Motor neuron (in vitro differentiated cells): ENCODE results near the gene PRKCB. TPM values are rescaled to one million over a fixed set of nuclear protein-coding genes. Genes with fewer than 3 reads are reported as not detected.
"Not testable (repeated sequence)": the region's sequence is repeated elsewhere in the genome, so short reads cannot be mapped to it uniquely, and the experiment has no call there.

Experiments
- ATAC-seq, 8 experiments: fragments of 200-7000 bp; cut with Tn5 transposase; replicated peaks in 6 of 8; 2 replicates each; pipeline ENCODE4 v1.8.0; 2021; ENCODE audit warnings: mild to moderate bottlenecking in 8 of 8, moderate library complexity in 8 of 8
- H3K27ac ChIP-seq, 2 donors: fragments of 250-450 bp; sonication (Bioruptor Pico); 2 replicates each; pipeline ENCODE4 v1.9.0; 2021; ENCODE audit warnings: antibody characterized with exemption in 2 of 2, mild to moderate bottlenecking in 2 of 2, moderate library complexity in 1 of 2
- H3K4me1 ChIP-seq, 2 donors: fragments of 250-450 bp; sonication (Bioruptor Pico); replicated peaks in 1 of 2; 2 replicates each; pipeline ENCODE4 v1.6.1; 2021; ENCODE audit warnings: antibody characterized with exemption in 2 of 2, mild to moderate bottlenecking in 2 of 2, moderate library complexity in 1 of 2
- H3K4me3 ChIP-seq, 5 donors: fragments of 250-450 bp; sonication (Bioruptor Pico); 2 replicates each; pipeline ENCODE4 v1.9.0; 2021; ENCODE audit warnings: antibody characterized with exemption in 5 of 5, mild to moderate bottlenecking in 5 of 5, moderate library complexity in 4 of 5
- WGBS, 10 experiments: fragments of 450-650 bp; shearing (Covaris generic); methylation state at CpG; one replicate each; pipeline ENCODE4 v1.0.0; 2022; 5-methylcytosine and 5-hydroxymethylcytosine counted together
- in situ Hi-C, 9 experiments: fragments of 400-800 bp; cut with MboI; loops; one replicate each; pipeline ENCODE4 v1.15.0; 2021; ENCODE audit warnings: low sequenced_read_pairs in 9 of 9, low pct_unique_long_range_greater_than_20kb in 2 of 9; ENCODE audit not compliant: unreplicated experiment in 9 of 9
- total RNA-seq, 8 experiments: library from RNA; unstranded; fragments of 300-600 nt; gene quantifications; 2 replicates each; pipeline versions ENCODE4 v1.2.3 to v1.2.4, GENCODE V29; 2022

The PRKCB gene
- total RNA-seq, 8 experiments from 2014 or later: 0.10 to 21.0 (median 4.8) TPM

- Histone ChIP-seq H3K4me3 (no peak overlapping the region), H3K27ac (no peak overlapping the region), H3K4me1 (no peaks in the 10 kb centered on the region)
- in situ Hi-C loops: no loop called here
- no peak for ATAC-seq
- WGBS, 10 experiments: 17 to 100% (median 88%) methylated on average over 1 to 2 of the region's 2 CpGs; no CpG with 5 or more reads in 6 of the 10 experiments
Observed at GRCh38 chr16:24101431-24101830, 265.6 kb downstream of the PRKCB start.

- Histone ChIP-seq H3K4me1 (no peaks in the 10 kb centered on the region), H3K4me3 (no peak overlapping the region), H3K27ac (no peak overlapping the region)
- 0 to 92% (median 55%) methylated on average over 2 to 4 of the region's 4 CpGs for WGBS, 10 experiments
- no peak for ATAC-seq
- in situ Hi-C loops: no loop called here
Observed at GRCh38 chr16:24102209-24102660, 266.5 kb downstream of the PRKCB start.

- H3K27ac ChIP-seq, ATAC-seq, H3K4me1 ChIP-seq, H3K4me3 ChIP-seq, in situ Hi-C loops: not testable (repeated sequence)
- WGBS, 10 experiments: no CpG with 5 or more reads among the region's 2 CpGs
Observed at GRCh38 chr16:24105471-24105870, 269.7 kb downstream of the PRKCB start.

- ATAC-seq, H3K4me3 ChIP-seq, H3K27ac ChIP-seq, H3K4me1 ChIP-seq, in situ Hi-C loops: not testable (repeated sequence)
- 6 to 91% (median 72%) methylated on average over 1 of the region's 1 CpG for WGBS, 10 experiments
Observed at GRCh38 chr16:24108090-24108489, 272.3 kb downstream of the PRKCB start.

GRCh38 chr16:24111724-24112302 lies 276.0 kb downstream of the PRKCB start:
- in situ Hi-C loops: no loop called here
- ATAC-seq: no peak
- 44 to 100% (median 92%) methylated on average over 1 to 3 of the region's 3 CpGs; no CpG with 5 or more reads in 1 of the 10 experiments for WGBS, 10 experiments
- H3K4me1 ChIP-seq: no peaks in the 10 kb centered on the region
- no peak overlapping the region for H3K27ac ChIP-seq
- H3K4me3 ChIP-seq: no peak overlapping the region

- ATAC-seq: no peak
- Histone ChIP-seq H3K4me3 (no peak overlapping the region), H3K27ac (no peak overlapping the region), H3K4me1 (no peaks in the 10 kb centered on the region)
- in situ Hi-C loops: no loop called here
- 0 to 83% (median 68%) methylated on average over 1 to 2 of the region's 2 CpGs for WGBS, 10 experiments
Observed at GRCh38 chr16:24113115-24113745, 277.4 kb downstream of the PRKCB start.

GRCh38 chr16:24114876-24115275 lies 279.1 kb downstream of the PRKCB start:
- Histone ChIP-seq H3K4me3 (no peak overlapping the region), H3K27ac (no peak overlapping the region), H3K4me1 (no peaks in the 10 kb centered on the region)
- no peak for ATAC-seq
- in situ Hi-C loops: no loop called here
- 0 to 100% (median 59%) methylated on average over 1 to 2 of the region's 2 CpGs for WGBS, 10 experiments

GRCh38 chr16:24116046-24116776 lies 280.4 kb downstream of the PRKCB start:
- in situ Hi-C loops: no loop called here
- H3K4me1 ChIP-seq: no peaks in the 10 kb centered on the region
- no peak for ATAC-seq
- WGBS, 10 experiments: 29 to 100% (median 93%) methylated on average over 2 to 8 of the region's 10 CpGs; no CpG with 5 or more reads in 4 of the 10 experiments
- no peak overlapping the region for H3K4me3 ChIP-seq
- H3K27ac ChIP-seq: no peak overlapping the region

- no peaks in the 10 kb centered on the region for H3K4me1 ChIP-seq
- no peak overlapping the region for H3K4me3 ChIP-seq
- ATAC-seq: no peak
- H3K27ac ChIP-seq: no peak overlapping the region
- 13 to 91% (median 70%) methylated on average over 5 to 8 of the region's 9 CpGs for WGBS, 10 experiments
- in situ Hi-C loops: no loop called here
Observed at GRCh38 chr16:24116989-24117388, 281.2 kb downstream of the PRKCB start.

GRCh38 chr16:24117680-24118079 lies 281.9 kb downstream of the PRKCB start:
- ATAC-seq: no peak
- H3K27ac ChIP-seq: no peak overlapping the region
- in situ Hi-C loops: no loop called here
- 5 to 85% (median 47%) methylated on average over 2 to 6 of the region's 8 CpGs; no CpG with 5 or more reads in 5 of the 10 experiments for WGBS, 10 experiments
- H3K4me1 ChIP-seq: no peaks in the 10 kb centered on the region
- no peak overlapping the region for H3K4me3 ChIP-seq

- H3K4me1 ChIP-seq: no peaks in the 10 kb centered on the region
- H3K4me3 ChIP-seq: no peak overlapping the region
- no peak overlapping the region for H3K27ac ChIP-seq
- WGBS, 10 experiments: 0 to 80% (median 27%) methylated on average over 1 to 5 of the region's 7 CpGs; no CpG with 5 or more reads in 2 of the 10 experiments
- in situ Hi-C loops: no loop called here
- no peak for ATAC-seq
Observed at GRCh38 chr16:24118126-24118821, 282.5 kb downstream of the PRKCB start.

GRCh38 chr16:24119807-24120206 lies 284.0 kb downstream of the PRKCB start:
- H3K27ac ChIP-seq: no peak overlapping the region
- no peak for ATAC-seq
- 0 to 100% (median 77%) methylated on average over 1 to 5 of the region's 6 CpGs; no CpG with 5 or more reads in 1 of the 10 experiments for WGBS, 10 experiments
- H3K4me3 ChIP-seq: no peak overlapping the region
- in situ Hi-C loops: no loop called here
- H3K4me1 ChIP-seq: no peaks in the 10 kb centered on the region

GRCh38 chr16:24123275-24123674 lies 287.5 kb downstream of the PRKCB start:
- 0 to 100% (median 36%) methylated on average over 1 of the region's 1 CpG; no CpG with 5 or more reads in 4 of the 10 experiments for WGBS, 10 experiments
- H3K27ac ChIP-seq: no peak overlapping the region

More at GRCh38 chr16:24123275-24123674, 287.5 kb downstream of the PRKCB start:
- H3K4me1 ChIP-seq: no peaks in the 10 kb centered on the region
- in situ Hi-C loops: no loop called here
- no peak for ATAC-seq
- H3K4me3 ChIP-seq: no peak overlapping the region
